BLaER1 (cell line): ENCODE data around the gene SH3BP1.
"Not testable (repeated sequence)": the region's sequence is repeated elsewhere in the genome, so short reads cannot be mapped to it uniquely, and the experiment has no call there.

Experiments
- H3K27ac ChIP-seq: shearing (Covaris generic); formaldehyde crosslinking; 2 replicates; pipeline ENCODE4 v1.8.1; 2022
- H3K27me3 ChIP-seq: shearing (Covaris generic); formaldehyde crosslinking; 2 replicates; pipeline ENCODE4 v1.8.1; 2022
- H3K36me3 ChIP-seq: shearing (Covaris generic); formaldehyde crosslinking; 2 replicates; pipeline ENCODE4 v1.8.1; 2022
- H3K4me1 ChIP-seq: shearing (Covaris generic); formaldehyde crosslinking; 2 replicates; pipeline ENCODE4 v1.8.1; 2022
- H3K4me2 ChIP-seq: shearing (Covaris generic); formaldehyde crosslinking; 2 replicates; pipeline ENCODE4 v1.8.1; 2022
- H3K4me3 ChIP-seq: shearing (Covaris generic); formaldehyde crosslinking; 2 replicates; pipeline ENCODE4 v1.8.1; 2022
- H3K9ac ChIP-seq: shearing (Covaris generic); formaldehyde crosslinking; 2 replicates; pipeline ENCODE4 v1.8.1; 2022
- H3K9me3 ChIP-seq: shearing (Covaris generic); formaldehyde crosslinking; 2 replicates; pipeline ENCODE4 v1.8.1; 2022
- H4K20me1 ChIP-seq: shearing (Covaris generic); formaldehyde crosslinking; 2 replicates; pipeline ENCODE4 v1.8.1; 2022
- Cebpa-rat ChIP-seq: shearing (Covaris generic); IDR thresholded peaks from 2 replicates; pipeline ENCODE4 v1.8.1; 2022

The SH3BP1 gene

GRCh38 chr22:37604875-37605274 lies 34.6 kb upstream of the SH3BP1 start:
- no peaks in the 10 kb centered on the region for H3K36me3 ChIP-seq
- H4K20me1 ChIP-seq: no peaks in the 10 kb centered on the region
- H3K4me1 ChIP-seq: peaks cover 36% of the 10 kb centered on the region
- H3K27me3 ChIP-seq: no peaks in the 10 kb centered on the region
- no peak overlapping the region for H3K27ac ChIP-seq
- H3K4me2 ChIP-seq: peak overlapping the region; percentile 77
- no peak for TF ChIP-seq Cebpa-rat
- no peak overlapping the region for H3K9ac ChIP-seq
- no peaks in the 10 kb centered on the region for H3K9me3 ChIP-seq
- H3K4me3 ChIP-seq: no peak overlapping the region

- peaks cover 54% of the 10 kb centered on the region for H3K4me1 ChIP-seq
- peak; percentile 29; the same call in 1 of the 2 replicates for TF ChIP-seq Cebpa-rat
These were observed 32.2 kb upstream of the SH3BP1 start for GRCh38 chr22:37607010-37607934.

GRCh38 chr22:37607935-37608476 lies 31.5 kb upstream of the SH3BP1 start:
- Histone ChIP-seq H3K4me3 (peak overlapping the region; percentile 95), H3K9ac (peak overlapping the region; percentile 93), H3K27me3 (no peaks in the 10 kb centered on the region), H3K4me2 (peak overlapping the region; percentile 73), H3K36me3 (peaks cover 17% of the 10 kb centered on the region), H4K20me1 (0 out of 2 replicates have a peak, but pooled peaks cover 12% of the 10 kb centered on the region), H3K9me3 (no peaks in the 10 kb centered on the region), H3K4me1 (peaks cover 56% of the 10 kb centered on the region), H3K27ac (peak overlapping the region; percentile 93)
- TF ChIP-seq Cebpa-rat: no peak

More at GRCh38 chr22:37607010-37607934, 32.2 kb upstream of the SH3BP1 start:
- Histone ChIP-seq H3K9me3 (no peaks in the 10 kb centered on the region), H3K4me2 (peak overlapping the region; percentile 73), H3K4me3 (peak overlapping the region; percentile 58), H3K9ac (no peak overlapping the region), H3K27ac (no peak overlapping the region), H4K20me1 (0 out of 2 replicates have a peak, but pooled peaks cover 9% of the 10 kb centered on the region), H3K27me3 (no peaks in the 10 kb centered on the region), H3K36me3 (peaks cover 12% of the 10 kb centered on the region; the same call in 1 of the 2 replicates)

GRCh38 chr22:37608477-37609239 lies 30.8 kb upstream of the SH3BP1 start, which contains the start of gene GGA1:
GGA1 (plus strand) TSS chr22:37608834; CDS start chr22:37608861, 27 bp downstream.
- H3K27me3 ChIP-seq: no peaks in the 10 kb centered on the region
- H3K4me3 ChIP-seq: peak within 1 kb of the TSS; percentile 95
- peak within 1 kb of the TSS; percentile 99 for H3K4me2 ChIP-seq
- peaks cover 58% of the 10 kb centered on the region for H3K4me1 ChIP-seq
- H3K9ac ChIP-seq: peak within 1 kb of the TSS; percentile 93
- H3K9me3 ChIP-seq: no peaks in the 10 kb centered on the region
- H4K20me1 ChIP-seq: 0 out of 2 replicates have a peak, but pooled peaks cover 14% of the 10 kb centered on the region
- no peak for TF ChIP-seq Cebpa-rat
- H3K27ac ChIP-seq: peak within 1 kb of the TSS; percentile 93
- peaks cover 23% of the 10 kb centered on the region for H3K36me3 ChIP-seq

- peak overlapping the region; percentile 93 for H3K27ac ChIP-seq
- H3K4me2 ChIP-seq: peak overlapping the region; percentile 99
- H3K36me3 ChIP-seq: peaks cover 31% of the 10 kb centered on the region
- no peaks in the 10 kb centered on the region for H3K27me3 ChIP-seq
- peaks cover 56% of the 10 kb centered on the region for H3K4me1 ChIP-seq
- H4K20me1 ChIP-seq: 0 out of 2 replicates have a peak, but pooled peaks cover 14% of the 10 kb centered on the region
- peak overlapping the region; percentile 95 for H3K4me3 ChIP-seq
- H3K9ac ChIP-seq: peak overlapping the region; percentile 93
- H3K9me3 ChIP-seq: no peaks in the 10 kb centered on the region
- TF ChIP-seq Cebpa-rat: no peak
These were observed 30.0 kb upstream of the SH3BP1 start for GRCh38 chr22:37609240-37610152.

GRCh38 chr22:37610153-37610475 lies 29.4 kb upstream of the SH3BP1 start:
- not testable (repeated sequence) for H3K27me3 ChIP-seq, H3K9me3 ChIP-seq
- H3K4me2 ChIP-seq: peak overlapping the region; percentile 99
- 0 out of 2 replicates have a peak, but pooled peaks cover 14% of the 10 kb centered on the region for H4K20me1 ChIP-seq
- peak overlapping the region; percentile 93 for H3K9ac ChIP-seq
- H3K4me1 ChIP-seq: peaks cover 50% of the 10 kb centered on the region
- H3K4me3 ChIP-seq: peak overlapping the region; percentile 95
- peaks cover 38% of the 10 kb centered on the region for H3K36me3 ChIP-seq
- peak overlapping the region; percentile 93 for H3K27ac ChIP-seq

GRCh38 chr22:37610480-37611129 lies 28.9 kb upstream of the SH3BP1 start:
- TF ChIP-seq Cebpa-rat: no peak
- H3K9me3 ChIP-seq: no peaks in the 10 kb centered on the region
- peak overlapping the region; percentile 99 for H3K4me2 ChIP-seq
- peak overlapping the region; percentile 95 for H3K4me3 ChIP-seq
- H3K9ac ChIP-seq: peak overlapping the region; percentile 93
- peaks cover 43% of the 10 kb centered on the region for H3K36me3 ChIP-seq
- peak overlapping the region; percentile 93 for H3K27ac ChIP-seq
- H3K27me3 ChIP-seq: no peaks in the 10 kb centered on the region
- 0 out of 2 replicates have a peak, but pooled peaks cover 14% of the 10 kb centered on the region for H4K20me1 ChIP-seq
- peaks cover 45% of the 10 kb centered on the region for H3K4me1 ChIP-seq

GRCh38 chr22:37611207-37611606 lies 28.3 kb upstream of the SH3BP1 start:
- peaks cover 41% of the 10 kb centered on the region for H3K4me1 ChIP-seq
- no peaks in the 10 kb centered on the region for H3K27me3 ChIP-seq
- H3K4me3 ChIP-seq: no peak overlapping the region
- H4K20me1 ChIP-seq: 0 out of 2 replicates have a peak, but pooled peaks cover 14% of the 10 kb centered on the region
- peak overlapping the region; percentile 93; the same call in 1 of the 2 replicates for H3K9ac ChIP-seq
- peaks cover 49% of the 10 kb centered on the region for H3K36me3 ChIP-seq
- no peaks in the 10 kb centered on the region for H3K9me3 ChIP-seq
- H3K4me2 ChIP-seq: peak overlapping the region; percentile 99
- no peak for TF ChIP-seq Cebpa-rat
- peak overlapping the region; percentile 93; the same call in 1 of the 2 replicates for H3K27ac ChIP-seq
